ENCODE results near the gene ACOT9.
"Not testable (repeated sequence)": the region's sequence is repeated elsewhere in the genome, so short reads cannot be mapped to it uniquely, and the experiment has no call there.

The ACOT9 gene

DNA sequence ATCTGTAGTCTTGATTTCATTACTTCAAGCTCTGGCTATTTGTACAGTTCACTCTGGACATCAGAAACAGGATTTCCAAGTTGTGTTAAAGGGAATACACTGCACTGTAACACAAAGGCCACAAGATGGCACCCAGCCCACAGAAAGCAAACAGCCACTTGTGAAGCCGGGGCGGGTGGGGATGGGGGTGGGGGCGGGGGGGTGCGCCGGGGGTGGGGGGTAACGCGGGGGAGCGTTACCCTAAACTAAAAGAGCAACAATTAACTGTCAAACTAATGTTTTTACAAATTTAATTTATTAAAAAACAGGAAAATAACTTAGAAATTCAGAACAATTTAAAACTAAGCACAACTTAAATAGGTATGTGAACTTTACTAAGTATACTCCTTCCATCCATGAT lies 48.5 kb downstream of the ACOT9 start:
- DNase-seq (ENCODE audit: low spot score) = peak; percentile 43

DNA sequence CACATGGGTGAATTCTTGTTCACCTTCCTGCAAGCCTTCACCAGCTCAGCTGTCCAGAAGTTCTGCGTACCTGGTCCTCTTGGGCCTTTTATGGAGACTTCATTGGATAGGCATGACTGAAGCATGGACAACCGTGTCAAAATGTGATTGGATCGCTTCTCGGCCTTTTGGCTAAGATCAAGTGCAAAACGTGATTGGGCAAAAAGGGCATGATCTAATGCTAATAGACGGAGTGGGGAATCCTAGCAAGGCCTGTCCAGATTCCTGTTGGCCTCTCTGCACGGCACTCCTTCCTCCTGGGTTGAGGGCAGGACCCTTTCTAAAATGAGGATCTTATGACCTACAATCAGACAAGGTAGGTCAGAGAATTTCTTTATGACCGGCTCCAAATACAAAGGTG lies 50.9 kb downstream of the ACOT9 start:
- no peak for DNase-seq (ENCODE audit: low spot score)

DNA sequence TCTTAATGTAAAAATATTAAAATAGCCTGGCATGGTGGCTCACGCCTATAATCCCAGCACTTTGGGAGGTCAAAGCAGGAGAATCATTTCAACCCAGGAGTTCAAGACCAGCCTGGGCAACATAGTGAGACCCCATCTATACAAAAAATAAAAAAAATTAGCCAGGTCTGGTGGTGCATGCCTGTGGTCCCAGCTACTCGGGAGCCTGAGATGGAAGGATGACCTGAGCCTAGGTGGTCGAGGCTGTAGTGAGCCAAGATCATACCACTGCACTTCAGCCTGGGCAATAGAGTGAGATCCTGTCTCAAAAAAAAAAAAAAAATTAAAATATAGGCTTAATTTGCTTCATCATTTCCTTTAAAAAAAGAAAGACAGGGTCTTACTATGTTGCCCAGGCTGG lies 66.6 kb downstream of the ACOT9 start:
- DNase-seq (ENCODE audit: low spot score) = not testable (repeated sequence)

DNA sequence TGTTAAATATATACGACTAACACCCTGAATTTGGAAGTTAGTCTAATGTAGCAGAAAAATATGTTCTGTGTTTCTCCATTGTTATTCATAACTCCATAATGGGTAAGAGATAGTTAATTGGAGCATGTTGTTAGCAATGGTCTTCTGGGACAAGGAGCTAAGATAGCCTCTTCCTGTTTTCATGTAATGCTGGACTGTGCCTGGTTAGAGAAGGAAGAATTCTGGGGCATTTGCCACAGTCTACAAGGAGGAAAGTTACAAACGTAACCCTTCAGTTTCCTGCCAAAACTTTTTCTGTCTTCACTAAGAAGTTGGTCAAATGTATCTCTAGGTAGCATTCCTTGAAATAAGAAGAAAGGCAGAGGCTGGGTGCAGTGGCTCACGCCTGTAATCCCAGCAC lies 70.0 kb downstream of the ACOT9 start:
- DNase-seq (ENCODE audit: low spot score) = no peak

DNA sequence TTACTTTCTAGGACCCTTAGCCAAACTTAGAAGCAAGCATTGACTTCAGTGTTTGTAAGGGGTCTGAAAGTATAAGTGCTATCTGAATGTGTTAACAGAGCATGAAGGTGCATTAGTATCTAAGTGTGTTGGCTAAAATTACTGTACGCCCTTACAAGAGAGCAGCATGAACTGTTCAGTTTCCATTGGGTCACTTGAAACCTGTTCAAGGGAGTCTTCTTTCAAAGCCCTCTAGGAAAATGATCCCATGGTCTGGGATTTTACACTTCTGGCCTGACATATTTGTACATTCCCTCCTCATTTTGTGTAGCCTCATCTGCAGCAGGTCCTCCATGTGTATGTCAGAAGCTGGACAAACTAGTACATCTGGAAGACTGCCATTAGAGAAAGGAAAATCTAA lies 72.5 kb downstream of the ACOT9 start:
- no peak for DNase-seq (ENCODE audit: low spot score)

DNA sequence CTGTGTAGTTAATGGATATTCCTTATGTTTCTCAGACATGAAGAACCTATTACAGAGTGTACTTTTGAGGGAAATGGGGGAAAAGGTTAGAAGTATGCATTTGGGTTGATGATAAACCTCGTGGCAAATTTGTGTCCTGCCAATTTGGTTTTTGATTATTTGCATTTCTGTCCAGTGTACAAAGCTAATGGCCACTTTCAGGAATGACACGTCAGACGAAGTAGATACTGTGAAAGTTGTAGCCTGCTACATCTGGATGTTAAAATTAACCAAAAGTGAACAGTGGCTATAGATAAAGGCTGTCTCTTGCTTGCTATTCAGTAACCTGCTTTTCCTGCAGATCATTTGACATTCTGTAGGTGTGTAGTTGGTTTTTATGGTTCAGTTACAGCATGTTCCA lies 74.7 kb downstream of the ACOT9 start:
- no peak for DNase-seq (ENCODE audit: low spot score)

DNA sequence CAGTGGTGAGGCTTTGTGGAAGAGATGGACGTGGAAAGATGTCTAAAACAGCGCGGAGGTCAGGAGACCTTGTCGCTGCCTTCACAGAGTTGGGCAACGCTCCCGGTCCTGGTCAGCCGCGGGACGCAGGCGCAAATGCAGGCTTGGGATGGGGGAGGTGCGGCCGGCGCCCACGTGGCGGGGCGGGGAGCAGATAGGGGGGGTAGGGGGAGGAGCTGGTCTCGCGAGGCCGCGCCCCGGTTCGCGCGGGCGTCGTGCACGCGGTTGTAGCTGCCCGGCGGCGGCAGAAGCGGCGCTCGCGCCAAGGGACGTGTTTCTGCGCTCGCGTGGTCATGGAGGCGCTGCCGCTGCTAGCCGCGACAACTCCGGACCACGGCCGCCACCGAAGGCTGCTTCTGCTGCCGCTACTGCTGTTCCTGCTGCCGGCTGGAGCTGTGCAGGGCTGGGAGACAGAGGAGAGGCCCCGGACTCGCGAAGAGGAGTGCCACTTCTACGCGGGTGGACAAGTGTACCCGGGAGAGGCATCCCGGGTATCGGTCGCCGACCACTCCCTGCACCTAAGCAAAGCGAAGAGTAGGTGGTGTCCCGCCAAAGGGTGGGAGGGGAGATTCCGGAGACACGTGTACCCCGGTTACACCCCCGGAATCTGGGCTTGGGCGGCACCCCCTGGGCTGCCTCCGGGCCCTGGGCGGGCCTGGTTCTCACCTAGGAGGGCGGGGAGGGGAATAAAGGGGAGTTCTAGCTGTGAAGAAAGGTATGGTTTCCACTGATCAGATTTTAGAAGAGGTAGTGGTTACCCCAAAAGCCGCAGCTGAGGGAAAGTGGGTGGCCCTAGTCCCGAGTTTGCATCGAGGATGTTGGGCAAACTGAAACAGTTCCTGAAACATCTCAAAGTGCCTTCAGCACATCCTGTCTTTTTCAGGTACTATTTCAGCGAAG lies 75.6 kb downstream of the ACOT9 start, which contains the start of gene PRDX4:
TSS of gene PRDX4 (plus strand) at position 255 of the 939 bp plus-strand sequence. CDS start at position 333, 78 bp downstream.
- DNase-seq (ENCODE audit: low spot score) = peak; percentile 86

DNA sequence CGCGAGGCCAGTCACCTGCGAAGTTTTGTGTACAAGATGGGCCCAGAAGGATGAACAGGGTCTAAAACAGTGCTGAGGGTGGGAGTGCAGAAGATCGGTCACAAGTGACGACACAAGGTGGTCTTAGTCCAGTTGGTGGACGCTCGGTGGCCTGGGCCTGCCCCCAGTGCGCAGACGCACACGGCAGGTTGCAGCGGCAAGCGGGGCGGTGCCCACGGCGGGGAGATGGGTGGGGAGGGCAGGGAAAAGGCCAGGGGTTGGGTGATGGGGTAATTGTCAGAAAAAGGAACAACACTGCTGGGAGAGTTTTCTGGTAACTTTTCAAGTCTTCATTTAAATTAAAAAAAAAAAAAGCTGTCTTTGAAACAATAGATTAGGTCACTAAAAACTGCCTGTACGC lies 76.8 kb downstream of the ACOT9 start:
- DNase-seq (ENCODE audit: low spot score) = no peak

DNA sequence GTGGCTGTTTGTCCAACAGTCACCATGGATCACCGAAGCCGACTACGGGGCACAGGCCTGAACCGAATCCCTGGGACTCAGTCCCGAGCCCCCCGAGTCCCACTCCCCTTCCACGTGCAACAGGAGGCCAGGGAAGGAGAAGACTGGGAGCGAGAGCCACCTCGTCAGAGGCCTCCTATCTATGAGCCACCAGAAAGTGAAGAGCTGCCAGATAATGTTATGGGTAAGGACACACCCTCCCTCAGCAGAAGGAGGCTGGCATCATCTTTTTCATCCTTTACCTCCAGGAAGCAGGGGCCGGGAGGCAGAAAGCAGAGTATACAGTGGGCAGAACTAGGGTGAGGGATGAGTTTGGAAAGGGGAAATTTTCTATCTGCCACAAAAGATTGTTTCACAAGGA lies 78.6 kb downstream of the ACOT9 start:
- no peak for DNase-seq (ENCODE audit: low spot score)

DNA sequence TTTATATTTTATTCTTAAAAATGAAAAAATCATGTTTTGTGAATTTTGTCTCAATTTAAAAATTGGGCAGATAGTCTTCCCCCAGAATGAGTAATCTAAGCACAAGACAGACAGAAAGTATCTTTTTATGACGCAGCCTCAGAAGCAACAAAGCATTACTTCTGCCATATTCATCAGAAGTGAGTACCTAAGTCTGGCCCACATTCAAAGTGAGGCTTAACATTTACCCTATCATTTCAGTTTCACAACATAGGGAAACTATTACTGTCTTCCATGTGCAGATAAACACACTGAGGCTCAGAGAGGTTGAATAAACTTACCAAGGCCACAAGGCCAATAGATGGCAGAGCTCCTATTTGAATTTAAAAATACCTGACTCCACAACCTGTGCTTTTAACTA lies 80.2 kb downstream of the ACOT9 start:
- DNase-seq (ENCODE audit: low spot score) = no peak

DNA sequence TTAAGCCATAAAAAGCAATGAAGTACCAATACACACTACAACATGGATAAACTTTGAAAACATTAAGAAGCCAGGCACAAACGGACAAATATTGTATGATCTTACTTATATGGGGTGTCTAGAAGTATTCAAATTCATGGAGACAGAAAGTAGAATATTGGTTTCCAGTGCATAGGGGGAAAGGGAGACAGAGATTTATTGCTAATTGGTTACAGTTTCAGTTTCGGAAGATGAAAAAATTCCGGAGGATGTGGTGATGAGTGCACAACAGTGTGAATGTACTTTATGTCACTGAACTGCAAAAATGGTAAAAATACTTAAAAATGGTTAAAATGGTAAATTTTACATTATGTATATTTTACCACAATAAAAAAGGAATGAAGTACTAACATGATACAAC lies 80.9 kb downstream of the ACOT9 start:
- no peak for DNase-seq (ENCODE audit: low spot score)

DNA sequence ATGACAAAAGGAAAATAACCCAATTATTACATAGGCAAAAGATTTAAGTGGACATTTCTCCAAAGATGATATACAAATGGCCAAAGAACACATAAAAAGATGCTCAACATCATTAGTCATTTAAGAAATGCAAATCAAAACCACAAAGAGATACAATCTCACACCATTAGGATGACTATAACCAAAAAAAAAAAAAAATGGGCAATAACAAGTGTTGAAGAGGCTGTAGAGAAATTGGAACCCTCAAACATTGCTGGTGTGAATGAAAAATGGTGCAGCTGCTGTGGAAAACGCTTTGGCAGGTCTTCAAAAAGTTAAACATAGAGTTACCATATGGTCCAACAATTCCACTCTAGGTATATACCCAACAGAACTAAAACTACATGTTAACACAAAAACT lies 81.4 kb downstream of the ACOT9 start:
- no peak for DNase-seq (ENCODE audit: low spot score)

DNA sequence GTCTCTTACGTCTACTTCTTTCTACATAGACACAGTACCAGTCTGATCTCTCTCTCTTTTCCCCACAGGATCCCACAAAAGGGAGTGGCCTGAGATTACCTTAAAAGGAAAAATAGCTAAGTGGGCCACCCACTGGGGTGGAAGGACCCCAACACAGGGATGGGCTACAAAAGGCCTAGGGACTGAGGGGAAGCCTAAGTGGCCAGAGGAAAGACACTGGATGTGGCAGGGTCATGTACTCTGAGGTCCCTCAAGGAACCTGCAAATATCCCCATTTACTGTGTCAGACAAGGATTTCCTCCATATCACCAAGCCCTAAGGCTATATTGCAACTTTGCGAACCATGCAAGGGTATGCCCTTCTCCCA lies 82.3 kb downstream of the ACOT9 start:
- DNase-seq (ENCODE audit: low spot score) = no peak

DNA sequence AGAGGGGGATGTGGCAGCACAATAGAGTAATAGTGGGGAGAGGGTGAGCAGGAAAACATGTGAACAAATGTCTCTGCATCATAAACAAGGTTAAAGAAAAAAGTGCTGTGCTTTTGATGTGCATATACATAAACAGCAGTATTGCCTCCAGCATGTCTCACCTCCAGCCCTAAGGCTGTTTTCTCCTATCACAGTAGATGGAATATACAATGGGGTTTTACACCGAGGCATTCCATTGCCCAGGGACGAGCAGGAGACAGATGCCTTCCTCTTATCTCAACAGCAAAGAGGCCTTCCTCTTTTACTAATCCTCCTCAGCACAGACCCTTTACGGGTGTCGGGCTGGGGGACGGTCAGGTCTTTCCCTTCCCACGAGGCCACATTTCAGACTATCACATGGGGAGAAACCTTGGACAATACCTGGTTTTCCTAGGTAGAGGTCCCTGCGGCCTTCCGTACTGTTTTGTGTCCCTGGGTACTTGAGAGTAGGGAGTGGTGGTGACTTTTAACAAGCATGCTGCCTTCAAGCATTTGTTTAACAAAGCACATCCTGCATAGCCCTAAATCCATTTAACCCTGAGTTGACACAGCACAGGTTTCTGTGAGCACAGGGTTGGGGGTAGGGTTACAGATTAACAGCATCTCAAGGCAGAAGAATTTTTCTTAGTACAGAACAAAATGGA lies 82.9 kb downstream of the ACOT9 start:
- not testable (repeated sequence) for DNase-seq (ENCODE audit: low spot score)

DNA sequence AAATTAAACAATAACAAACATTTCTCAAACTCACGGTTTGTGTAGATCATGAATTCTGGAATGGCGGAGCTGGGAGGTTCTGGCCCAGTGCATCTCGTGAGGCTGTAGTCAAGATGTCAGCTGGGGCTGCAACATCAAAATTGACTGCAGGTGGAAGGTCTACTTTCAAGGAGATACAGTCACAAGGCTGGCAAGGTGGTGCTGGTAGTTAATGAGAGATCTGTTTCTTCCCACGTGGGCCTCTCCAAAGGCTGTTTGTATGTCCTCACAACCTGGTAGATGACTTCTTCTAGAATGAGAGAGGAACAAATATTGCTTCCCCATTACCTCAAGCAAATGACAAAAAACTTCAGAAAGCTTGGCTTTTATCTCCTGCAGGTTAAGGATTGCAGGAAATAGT lies 83.7 kb downstream of the ACOT9 start:
- no peak for DNase-seq (ENCODE audit: low spot score)

DNA sequence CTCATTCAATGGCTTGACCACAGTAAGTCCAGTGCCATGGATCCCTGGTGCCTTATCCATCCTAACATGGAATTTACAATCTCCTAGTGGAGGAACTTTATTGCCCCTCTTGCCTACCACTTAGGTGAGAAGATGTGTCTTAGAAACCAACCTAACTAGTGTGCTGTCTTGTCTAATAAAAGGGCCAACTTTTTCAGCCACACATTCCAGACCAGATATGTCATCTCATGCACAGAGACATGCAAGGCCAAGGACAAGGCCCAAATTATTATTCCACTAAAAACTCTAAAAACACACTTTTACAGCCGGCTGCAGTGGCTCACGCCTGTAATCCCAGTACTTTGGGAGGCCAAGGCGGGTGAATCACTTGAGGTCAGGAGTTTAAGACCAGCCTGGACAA lies 86.4 kb downstream of the ACOT9 start:
- DNase-seq (ENCODE audit: low spot score) = no peak

DNA sequence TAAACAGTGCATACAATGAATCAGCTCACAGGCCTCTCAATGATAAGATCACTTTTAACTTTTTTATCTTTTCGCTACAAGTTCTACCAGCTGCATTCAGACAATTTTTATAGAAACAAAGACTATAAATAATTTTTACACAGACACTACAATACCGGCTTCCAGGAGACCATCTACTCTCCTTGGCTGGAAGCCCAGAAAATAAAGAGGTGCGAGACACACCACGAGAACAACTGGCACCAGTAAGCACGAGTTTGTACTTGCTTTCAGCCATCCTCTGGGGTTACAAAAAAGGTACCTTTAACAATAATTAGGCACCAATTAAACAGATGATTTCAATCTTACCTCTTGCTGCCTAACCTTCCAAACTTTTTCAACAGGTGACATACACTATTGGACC lies 87.0 kb downstream of the ACOT9 start:
- DNase-seq (ENCODE audit: low spot score) = no peak
